HT-29 (cell line): ENCODE data around the gene CD81. TPM values are rescaled to one million over a fixed set of nuclear protein-coding genes. Genes with fewer than 3 reads are reported as not detected.

Experiments
- DNase-seq: peaks from one replicate; pipeline ENCODE4 v3.0.0-alpha.2; 2015; ENCODE audit warnings: low spot score
- total RNA-seq: library from RNA; depleted of rRNA; stranded (reverse); fragments of >200 nt; shearing (Covaris generic); gene quantifications from 2 replicates; pipeline ENCODE4 v1.2.3, GENCODE V29; 2014

Gene CD81
- total RNA-seq, 1 experiment from 2014 or later, result 132 TPM

GRCh38 chr11:2390091-2390724, 13.1 kb downstream of the CD81 start:
- no peak for DNase-seq

GRCh38 chr11:2390725-2391151, 13.6 kb downstream of the CD81 start:
- DNase-seq, result peak; percentile 38

GRCh38 chr11:2391181-2391975, 14.3 kb downstream of the CD81 start:
- no peak for DNase-seq

GRCh38 chr11:2392241-2392959, 15.3 kb downstream of the CD81 start:
- no peak for DNase-seq

GRCh38 chr11:2393111-2393868, 16.2 kb downstream of the CD81 start:
- no peak for DNase-seq

GRCh38 chr11:2393941-2394817, 17.1 kb downstream of the CD81 start:
- no peak for DNase-seq

GRCh38 chr11:2394818-2395105, 17.7 kb downstream of the CD81 start:
- no peak for DNase-seq

GRCh38 chr11:2395211-2395730, 18.2 kb downstream of the CD81 start:
- no peak for DNase-seq

- no peak for DNase-seq
Measured at GRCh38 chr11:2395856-2396255, 18.7 kb downstream of the CD81 start.

- no peak for DNase-seq
Measured at GRCh38 chr11:2396471-2396870, 19.4 kb downstream of the CD81 start.

GRCh38 chr11:2397005-2397404, 19.9 kb downstream of the CD81 start:
- no peak for DNase-seq

- DNase-seq, result no peak
Measured at GRCh38 chr11:2398664-2399355, 21.7 kb downstream of the CD81 start.

- no peak for DNase-seq
Measured at GRCh38 chr11:2399488-2400068, 22.5 kb downstream of the CD81 start.

GRCh38 chr11:2400069-2400761, 23.1 kb downstream of the CD81 start, which contains the start of gene TSSC4:
Gene TSSC4, plus strand, starts transcription at chr11:2400750. Its CDS starts 1,884 bp downstream, at chr11:2402634.
- DNase-seq, result peak; percentile 100

GRCh38 chr11:2400762-2401435, 23.8 kb downstream of the CD81 start:
- no peak for DNase-seq

GRCh38 chr11:2401436-2401984, 24.4 kb downstream of the CD81 start:
- DNase-seq, result no peak

- DNase-seq, result no peak
Measured at GRCh38 chr11:2402106-2402505, 25.0 kb downstream of the CD81 start.
